T-cell (primary cell): Measurements from ENCODE around the gene MAPKAP1. TPM values are rescaled to one million over a fixed set of nuclear protein-coding genes. Genes with fewer than 3 reads are reported as not detected.

Experiments
- ATAC-seq, 4 experiments: fragments of 200-7000 bp in 3 of 4; fragments of 150-1000 bp in 1 of 4; cut with Tn5 transposase; replicated peaks in 1 of 4; 1 replicate in 3 of 4; 2 replicates in 1 of 4; pipeline ENCODE4 v1.10.0; 2021; ENCODE audit warnings: moderate library complexity in 3 of 4, mild to moderate bottlenecking in 2 of 4, moderate number of reproducible peaks in 1 of 4
- CTCF ChIA-PET, 2 donors: fragments of 300-600 bp; sonication (Branson Sonifier 250); formaldehyde crosslinking; loops; one replicate each; lab custom pipeline; 2022; ENCODE audit warnings: antibody characterized with exemption in 2 of 2; lab: Charles Lee
- POLR2A ChIA-PET, 2 donors: fragments of 300-600 bp; sonication (Branson Sonifier 250); formaldehyde crosslinking; loops; one replicate each; lab custom pipeline; 2022; ENCODE audit warnings: antibody characterized with exemption in 2 of 2; lab: Charles Lee
- DNase-seq, 35 experiments: peaks; one replicate each; pipeline versions ENCODE4 v3.0.0 to v3.0.0-alpha.2; 2013 to 2023
- H3K27ac ChIP-seq: one replicate; pipeline ENCODE4 v1.5.1; 2013; ENCODE audit warnings: low read length
- H3K27me3 ChIP-seq, 2 experiments: replicated peaks in 1 of 2; 1 replicate in 1 of 2; 2 replicates in 1 of 2; pipeline versions ENCODE4 v1.6.1 to v1.7.0; 2013; ENCODE audit warnings: low read length in 1 of 2, mixed read lengths in 1 of 2; ENCODE audit not compliant: control insufficient read depth in 2 of 2, insufficient read depth in 2 of 2; ENCODE audit errors: extremely low read depth in 1 of 2
- H3K36me3 ChIP-seq, 2 donors: 1 replicate in 1 of 2; 2 replicates in 1 of 2; pipeline versions ENCODE4 v1.6.1 to v1.7.0; 2013; ENCODE audit warnings: low read length in 1 of 2; ENCODE audit not compliant: control insufficient read depth in 2 of 2, insufficient read depth in 1 of 2; ENCODE audit errors: extremely low read depth in 1 of 2
- H3K4me1 ChIP-seq, 2 experiments: 1 replicate in 1 of 2; 2 replicates in 1 of 2; pipeline versions ENCODE4 v1.6.1 to v1.7.0; 2013; ENCODE audit warnings: low read length in 2 of 2, mixed read lengths in 1 of 2; ENCODE audit not compliant: insufficient read depth in 2 of 2, control insufficient read depth in 1 of 2; ENCODE audit errors: extremely low read depth in 1 of 2
- H3K4me3 ChIP-seq, 2 donors: 1 replicate in 1 of 2; 2 replicates in 1 of 2; pipeline versions ENCODE4 v1.5.1 to v1.7.0; 2013; ENCODE audit warnings: mild to moderate bottlenecking in 2 of 2, low read length in 1 of 2, moderate library complexity in 1 of 2; ENCODE audit not compliant: control insufficient read depth in 1 of 2; ENCODE audit errors: extremely low read depth in 1 of 2
- H3K9me3 ChIP-seq: 2 replicates; pipeline ENCODE4 v1.7.0; 2013
- H3K27ac Mint-ChIP-seq, 2 donors: one replicate each; pipeline ENCODE4 v1.8.0; 2020 to 2021; ENCODE audit warnings: mild to moderate bottlenecking in 2 of 2, mixed read lengths in 2 of 2
- H3K27me3 Mint-ChIP-seq, 2 donors: one replicate each; pipeline ENCODE4 v1.8.0; 2021 to 2022; ENCODE audit warnings: mixed read lengths in 2 of 2
- H3K36me3 Mint-ChIP-seq: one replicate; pipeline ENCODE4 v1.8.0; 2021; ENCODE audit warnings: mixed read lengths
- H3K4me1 Mint-ChIP-seq, 3 donors: one replicate each; pipeline ENCODE4 v1.8.0; 2020 to 2022; ENCODE audit warnings: mixed read lengths in 3 of 3, mild to moderate bottlenecking in 1 of 3
- H3K4me3 Mint-ChIP-seq, 3 donors: one replicate each; pipeline ENCODE4 v1.8.0; 2020 to 2022; ENCODE audit warnings: mild to moderate bottlenecking in 3 of 3, mixed read lengths in 3 of 3, moderate library complexity in 3 of 3
- H3K9me3 Mint-ChIP-seq, 3 donors: one replicate each; pipeline ENCODE4 v1.8.0; 2020 to 2022; ENCODE audit warnings: mixed read lengths in 3 of 3
- WGBS: methylation state at CpG from one replicate; pipeline ENCODE4 v1.1.5; 2013; ENCODE audit warnings: missing lambda C conversion rate; ENCODE audit not compliant: insufficient coverage; 5-methylcytosine and 5-hydroxymethylcytosine counted together
- total RNA-seq, 35 experiments: library from RNA in 6 of 35; stranded (reverse) in 6 of 35; fragments of 120-200 nt in 1 of 35; gene quantifications; one replicate each; pipeline versions ENCODE4 v1.2.1 to v1.2.4 and lab custom pipeline; 2013 to 2026

The MAPKAP1 gene
- total RNA-seq, 5 donors from 2014 or later (not counting 1 experiment from before 2014, with no cell fraction given): 50.2 to 60.3 (median 55.6) TPM

DNA sequence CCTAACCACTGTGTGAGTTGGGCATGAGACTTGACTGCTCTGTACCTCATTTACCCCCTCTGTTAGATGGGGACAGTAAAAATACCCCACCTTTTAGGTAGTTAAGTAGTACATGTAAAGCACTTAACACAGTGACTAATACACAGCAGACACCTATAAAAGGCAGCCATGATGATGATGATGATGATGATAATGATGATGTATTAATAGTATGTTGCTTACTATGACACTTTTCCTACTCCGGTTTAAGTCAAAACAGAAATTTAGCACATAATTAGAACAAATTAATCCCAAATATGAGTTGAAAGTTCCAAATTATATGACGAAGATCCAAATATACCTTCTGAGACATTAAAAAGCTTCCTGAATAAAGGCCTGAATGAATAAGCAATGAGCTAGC is 223.3 kb downstream of the MAPKAP1 start:
- POLR2A ChIA-PET: no interaction called here
- DNase-seq (no peak), ATAC-seq (no peak)
- Histone ChIP-seq H3K27ac (no peak overlapping the region), H3K4me1 (no peaks in the 10 kb centered on the region), H3K36me3 (peaks cover 8 to 16% of the 10 kb centered on the region in 2 donors), H3K4me3 (no peak overlapping the region), H3K9me3 (no peaks in the 10 kb centered on the region), H3K27me3 (no peaks in the 10 kb centered on the region)
- Mint-ChIP-seq H3K9me3 (no peaks in the 10 kb centered on the region), H3K36me3 (peaks cover 39% of the 10 kb centered on the region), H3K4me1 (no peaks in the 10 kb centered on the region), H3K27ac (no peak overlapping the region), H3K4me3 (no peak overlapping the region), H3K27me3 (no peaks in the 10 kb centered on the region)
- WGBS: no CpG with 5 or more reads among the region's 2 CpGs
- CTCF ChIA-PET: no interaction called here

DNA sequence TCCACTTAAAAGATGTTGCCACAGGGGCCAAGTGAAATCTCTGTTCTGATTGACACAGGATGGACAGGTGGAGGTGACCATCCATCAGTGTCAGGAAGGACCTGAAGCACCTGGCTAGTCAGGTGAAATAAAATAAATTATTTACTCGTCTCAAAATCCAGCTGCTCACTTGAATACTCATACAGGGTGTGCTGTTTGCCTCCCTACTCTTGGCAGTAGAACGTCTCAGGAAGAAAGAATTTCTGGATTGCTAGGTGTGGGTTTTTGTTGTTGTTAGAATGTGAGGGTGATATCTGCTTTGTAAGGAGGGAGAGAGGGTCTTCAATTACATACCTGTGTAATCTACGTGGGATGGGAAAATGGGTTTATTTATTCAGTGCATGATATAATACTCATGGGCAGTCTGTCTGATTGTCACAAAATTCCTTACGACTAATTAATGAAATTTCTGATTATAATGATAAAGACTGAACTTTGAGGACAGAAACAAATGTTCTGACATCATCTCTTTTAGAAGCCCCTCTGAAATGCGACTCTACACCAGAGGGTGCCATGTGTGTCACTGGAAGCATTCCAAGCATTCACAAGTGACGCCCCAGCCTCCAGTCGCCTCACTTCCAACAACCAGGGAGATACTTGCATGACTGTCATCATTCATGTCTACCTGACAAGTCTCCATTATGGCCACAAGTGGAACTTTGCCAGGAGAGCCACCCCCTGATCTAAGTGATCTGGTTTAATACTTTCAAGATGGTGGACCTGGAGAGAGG is 227.0 kb downstream of the MAPKAP1 start:
- H3K27me3 ChIP-seq: no peaks in the 10 kb centered on the region
- ChIA-PET POLR2A (no interaction called here), CTCF (no interaction called here)
- H3K27ac ChIP-seq: no peak overlapping the region
- Mint-ChIP-seq H3K4me3 (no peak overlapping the region), H3K36me3 (peaks cover 61% of the 10 kb centered on the region), H3K4me1 (no peaks in the 10 kb centered on the region), H3K27me3 (no peaks in the 10 kb centered on the region), H3K9me3 (no peaks in the 10 kb centered on the region), H3K27ac (no peak overlapping the region)
- no peaks in the 10 kb centered on the region for H3K4me1 ChIP-seq
- ATAC-seq (no peak), DNase-seq (no peak)
- H3K4me3 ChIP-seq: no peak overlapping the region
- H3K36me3 ChIP-seq: peaks cover 8 to 20% of the 10 kb centered on the region in 2 donors
- no peaks in the 10 kb centered on the region for H3K9me3 ChIP-seq
- WGBS: 100% methylated on average over 1 of the region's 7 CpGs

DNA sequence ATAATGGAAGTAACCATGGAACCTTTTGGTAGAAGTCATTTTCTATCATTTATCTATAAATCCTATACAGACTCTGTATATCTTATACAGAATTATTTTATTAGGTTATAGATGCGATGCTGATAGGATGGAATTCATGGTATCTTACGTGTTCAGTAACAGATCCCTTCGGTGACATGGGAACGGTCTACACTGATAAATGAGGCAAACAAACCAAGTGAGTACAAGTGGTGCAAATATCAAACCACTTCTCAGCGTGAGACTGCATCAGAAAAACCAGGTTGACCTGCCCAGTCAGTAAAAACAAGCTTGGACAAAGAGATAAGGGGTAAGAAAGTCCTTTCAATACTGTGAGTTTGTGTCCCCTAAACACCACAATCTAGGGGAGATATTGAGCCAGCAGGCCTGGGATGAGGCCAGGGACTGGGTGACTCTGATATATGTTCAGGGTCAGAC is 229.9 kb downstream of the MAPKAP1 start:
- POLR2A ChIA-PET: no interaction called here
- no peak for DNase-seq
- Histone ChIP-seq H3K36me3 (peaks cover 6 to 13% of the 10 kb centered on the region in 2 donors), H3K27ac (no peak overlapping the region), H3K9me3 (no peaks in the 10 kb centered on the region), H3K4me3 (no peak overlapping the region), H3K27me3 (no peaks in the 10 kb centered on the region), H3K4me1 (no peaks in the 10 kb centered on the region)
- Mint-ChIP-seq H3K4me3 (no peak overlapping the region), H3K27ac (no peak overlapping the region), H3K36me3 (peaks cover 39% of the 10 kb centered on the region), H3K9me3 (no peaks in the 10 kb centered on the region), H3K4me1 (no peaks in the 10 kb centered on the region), H3K27me3 (no peaks in the 10 kb centered on the region)
- CTCF ChIA-PET: no interaction called here
- no peak for ATAC-seq
- 100% methylated on average over 4 of the region's 5 CpGs for WGBS

DNA sequence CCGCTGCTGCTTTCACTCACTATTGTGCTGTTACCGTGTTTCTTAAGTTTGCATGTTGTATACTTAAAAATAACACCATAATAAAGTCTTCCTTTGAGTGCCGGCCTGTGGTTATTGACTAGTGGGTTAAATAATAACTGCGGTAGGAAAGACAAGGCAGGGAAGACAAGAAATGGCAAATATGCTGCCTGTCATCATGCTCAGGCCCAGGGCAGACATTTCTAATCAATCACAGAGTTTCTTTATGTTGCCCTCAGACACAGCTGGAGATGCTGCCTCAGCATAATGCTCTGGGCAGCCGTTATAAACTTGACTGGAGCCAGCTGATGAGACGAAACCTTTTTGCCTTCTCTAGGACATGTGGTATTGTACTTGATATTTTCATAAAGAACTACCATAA is 230.4 kb downstream of the MAPKAP1 start:
- no peaks in the 10 kb centered on the region for H3K9me3 ChIP-seq
- ATAC-seq: no peak
- WGBS: no CpG with 5 or more reads among the region's 6 CpGs
- H3K4me3 ChIP-seq: no peak overlapping the region
- H3K4me1 ChIP-seq: no peaks in the 10 kb centered on the region
- POLR2A ChIA-PET: no interaction called here
- Mint-ChIP-seq H3K9me3 (no peaks in the 10 kb centered on the region), H3K36me3 (peaks cover 40% of the 10 kb centered on the region), H3K27me3 (no peaks in the 10 kb centered on the region), H3K27ac (no peak overlapping the region), H3K4me1 (no peaks in the 10 kb centered on the region), H3K4me3 (no peak overlapping the region)
- no peaks in the 10 kb centered on the region for H3K27me3 ChIP-seq
- no peak overlapping the region for H3K27ac ChIP-seq
- DNase-seq: no peak
- CTCF ChIA-PET: no interaction called here
- H3K36me3 ChIP-seq: peaks cover 5 to 14% of the 10 kb centered on the region in 2 donors

DNA sequence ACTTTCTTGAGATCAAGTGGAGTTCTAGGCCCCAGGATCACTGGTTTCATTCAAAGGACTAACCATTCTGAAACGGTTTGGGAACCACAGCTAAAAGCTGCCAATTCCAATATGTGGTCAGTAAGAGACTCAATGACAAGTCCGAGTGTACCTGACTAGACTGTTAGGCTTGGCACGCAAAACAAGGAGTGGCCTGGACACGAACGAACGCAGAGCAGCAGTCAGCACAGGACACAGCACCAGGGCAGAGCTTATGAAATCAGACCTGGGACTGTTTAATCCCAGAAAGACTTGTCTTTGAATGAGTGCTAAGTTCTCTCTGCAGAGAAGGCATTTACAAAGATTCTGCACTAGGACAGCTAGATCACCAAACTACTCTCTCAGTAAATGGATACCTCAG is 231.6 kb downstream of the MAPKAP1 start:
- Histone ChIP-seq H3K9me3 (no peaks in the 10 kb centered on the region), H3K4me3 (no peak overlapping the region), H3K27me3 (no peaks in the 10 kb centered on the region), H3K36me3 (peaks cover 0 to 17% of the 10 kb centered on the region in 2 donors), H3K27ac (no peak overlapping the region), H3K4me1 (no peaks in the 10 kb centered on the region)
- ATAC-seq (no peak), DNase-seq (no peak)
- ChIA-PET CTCF (no interaction called here), POLR2A (no interaction called here)
- 94% methylated on average over 6 of the region's 6 CpGs for WGBS
- Mint-ChIP-seq H3K27ac (no peak overlapping the region), H3K4me1 (no peaks in the 10 kb centered on the region), H3K4me3 (no peak overlapping the region), H3K27me3 (no peaks in the 10 kb centered on the region), H3K36me3 (peaks cover 46% of the 10 kb centered on the region), H3K9me3 (no peaks in the 10 kb centered on the region)

DNA sequence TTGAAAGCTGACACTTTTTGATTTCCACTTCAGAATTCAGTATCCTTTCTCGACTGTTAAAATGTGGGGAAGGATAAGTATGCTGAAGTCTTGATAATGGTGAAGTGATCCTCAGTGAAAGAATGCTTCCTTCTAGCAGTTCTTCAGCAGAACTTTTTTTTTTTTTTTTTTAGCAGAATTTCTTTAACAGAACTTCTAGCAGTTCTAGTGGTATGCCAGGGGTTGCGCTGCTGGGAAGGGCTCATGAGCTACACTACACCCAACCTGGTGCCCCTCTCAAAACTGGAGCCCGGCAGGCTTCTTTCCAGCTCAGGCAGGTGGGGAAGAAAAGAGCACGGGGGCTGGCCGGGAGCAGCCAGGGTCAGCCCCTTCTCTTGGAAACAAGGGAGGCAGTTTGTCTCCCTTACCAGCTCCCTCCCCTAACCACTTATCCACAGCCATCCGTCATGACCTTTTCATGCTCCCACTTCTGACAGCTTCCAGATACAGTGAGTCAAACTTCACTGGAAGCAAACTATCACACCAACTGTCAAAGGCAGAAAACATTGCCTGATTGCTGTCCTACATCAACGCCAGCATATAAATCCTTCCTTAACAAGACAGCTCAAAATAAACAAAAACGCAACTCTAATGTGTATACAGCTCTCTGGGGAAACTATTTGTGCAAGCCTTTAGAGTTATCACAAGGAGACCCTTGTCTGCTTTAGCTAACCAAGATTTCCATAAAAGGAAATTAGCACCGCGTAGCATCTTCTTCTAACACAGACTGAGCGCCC is 233.9 kb downstream of the MAPKAP1 start:
- Mint-ChIP-seq H3K9me3 (no peaks in the 10 kb centered on the region), H3K4me1 (no peaks in the 10 kb centered on the region), H3K36me3 (peaks cover 39% of the 10 kb centered on the region), H3K27me3 (no peaks in the 10 kb centered on the region), H3K27ac (no peak overlapping the region), H3K4me3 (no peak overlapping the region)
- POLR2A ChIA-PET: no interaction called here
- Histone ChIP-seq H3K4me1 (no peaks in the 10 kb centered on the region), H3K36me3 (peaks cover 0 to 17% of the 10 kb centered on the region in 2 donors), H3K9me3 (no peaks in the 10 kb centered on the region), H3K27me3 (no peaks in the 10 kb centered on the region), H3K27ac (no peak overlapping the region), H3K4me3 (no peak overlapping the region)
- CTCF ChIA-PET: no interaction called here
- ATAC-seq (no peak), DNase-seq (no peak)
- 100% methylated on average over 3 of the region's 11 CpGs for WGBS
